ENCODE measurements around the gene OR9Q1.

DNA sequence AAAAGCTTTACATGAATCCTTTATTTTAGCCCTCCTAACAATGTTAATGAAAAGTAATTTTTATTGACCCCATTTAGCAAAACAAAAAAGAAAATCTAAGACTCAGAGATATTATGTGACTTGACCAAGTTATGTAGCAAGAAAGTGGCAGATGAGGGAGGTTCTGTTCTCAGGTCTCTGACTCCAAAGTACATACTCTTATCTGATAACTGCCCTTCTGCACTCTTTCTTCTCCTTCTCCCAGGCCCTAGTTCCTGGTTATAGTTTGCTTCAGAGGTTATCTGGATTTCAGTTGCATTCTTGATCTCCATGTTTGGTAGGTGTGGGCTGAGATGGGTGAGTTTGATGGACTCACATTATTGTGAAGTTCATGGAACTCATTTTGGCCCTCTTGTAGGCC is 169.7 kb downstream of the OR9Q1 start:
- TF ChIP-seq, protein P1, sequence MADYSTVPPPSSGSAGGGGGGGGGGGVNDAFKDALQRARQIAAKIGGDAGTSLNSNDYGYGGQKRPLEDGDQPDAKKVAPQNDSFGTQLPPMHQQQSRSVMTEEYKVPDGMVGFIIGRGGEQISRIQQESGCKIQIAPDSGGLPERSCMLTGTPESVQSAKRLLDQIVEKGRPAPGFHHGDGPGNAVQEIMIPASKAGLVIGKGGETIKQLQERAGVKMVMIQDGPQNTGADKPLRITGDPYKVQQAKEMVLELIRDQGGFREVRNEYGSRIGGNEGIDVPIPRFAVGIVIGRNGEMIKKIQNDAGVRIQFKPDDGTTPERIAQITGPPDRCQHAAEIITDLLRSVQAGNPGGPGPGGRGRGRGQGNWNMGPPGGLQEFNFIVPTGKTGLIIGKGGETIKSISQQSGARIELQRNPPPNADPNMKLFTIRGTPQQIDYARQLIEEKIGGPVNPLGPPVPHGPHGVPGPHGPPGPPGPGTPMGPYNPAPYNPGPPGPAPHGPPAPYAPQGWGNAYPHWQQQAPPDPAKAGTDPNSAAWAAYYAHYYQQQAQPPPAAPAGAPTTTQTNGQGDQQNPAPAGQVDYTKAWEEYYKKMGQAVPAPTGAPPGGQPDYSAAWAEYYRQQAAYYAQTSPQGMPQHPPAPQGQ (CRISPR knock-in tag; IDR thresholded peaks at IDR 0.05; ENCODE audit: borderline replicate concordance), result no peak
- TF ChIP-seq SMC3 (IDR thresholded peaks at IDR 0.05; ENCODE audit: low read length) (no peak), HHEX (CRISPR knock-in tag; IDR thresholded peaks at IDR 0.05) (no peak), KDM1A (CRISPR knock-in tag; IDR thresholded peaks at IDR 0.05) (no peak), SMARCE1 (IDR thresholded peaks at IDR 0.05; ENCODE audit: borderline replicate concordance) (no peak), ZBTB3 (CRISPR knock-in tag; IDR thresholded peaks at IDR 0.05; ENCODE audit: borderline replicate concordance, low read depth) (no peak)
- TF ChIP-seq, protein P2, sequence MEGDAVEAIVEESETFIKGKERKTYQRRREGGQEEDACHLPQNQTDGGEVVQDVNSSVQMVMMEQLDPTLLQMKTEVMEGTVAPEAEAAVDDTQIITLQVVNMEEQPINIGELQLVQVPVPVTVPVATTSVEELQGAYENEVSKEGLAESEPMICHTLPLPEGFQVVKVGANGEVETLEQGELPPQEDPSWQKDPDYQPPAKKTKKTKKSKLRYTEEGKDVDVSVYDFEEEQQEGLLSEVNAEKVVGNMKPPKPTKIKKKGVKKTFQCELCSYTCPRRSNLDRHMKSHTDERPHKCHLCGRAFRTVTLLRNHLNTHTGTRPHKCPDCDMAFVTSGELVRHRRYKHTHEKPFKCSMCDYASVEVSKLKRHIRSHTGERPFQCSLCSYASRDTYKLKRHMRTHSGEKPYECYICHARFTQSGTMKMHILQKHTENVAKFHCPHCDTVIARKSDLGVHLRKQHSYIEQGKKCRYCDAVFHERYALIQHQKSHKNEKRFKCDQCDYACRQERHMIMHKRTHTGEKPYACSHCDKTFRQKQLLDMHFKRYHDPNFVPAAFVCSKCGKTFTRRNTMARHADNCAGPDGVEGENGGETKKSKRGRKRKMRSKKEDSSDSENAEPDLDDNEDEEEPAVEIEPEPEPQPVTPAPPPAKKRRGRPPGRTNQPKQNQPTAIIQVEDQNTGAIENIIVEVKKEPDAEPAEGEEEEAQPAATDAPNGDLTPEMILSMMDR (CRISPR knock-in tag; IDR thresholded peaks at IDR 0.05), result no peak
